Measurements from ENCODE around the gene MAP2K3. TPM values are rescaled to one million over a fixed set of nuclear protein-coding genes. Genes with fewer than 3 reads are reported as not detected.
"Not testable (repeated sequence)": the region's sequence is repeated elsewhere in the genome, so short reads cannot be mapped to it uniquely, and the experiment has no call there.

MAP2K3 gene
- polyA plus RNA-seq, 2 of the 4 experiments (the other 2 are of a cell fraction), result 13.9 to 37.1 TPM

DNA sequence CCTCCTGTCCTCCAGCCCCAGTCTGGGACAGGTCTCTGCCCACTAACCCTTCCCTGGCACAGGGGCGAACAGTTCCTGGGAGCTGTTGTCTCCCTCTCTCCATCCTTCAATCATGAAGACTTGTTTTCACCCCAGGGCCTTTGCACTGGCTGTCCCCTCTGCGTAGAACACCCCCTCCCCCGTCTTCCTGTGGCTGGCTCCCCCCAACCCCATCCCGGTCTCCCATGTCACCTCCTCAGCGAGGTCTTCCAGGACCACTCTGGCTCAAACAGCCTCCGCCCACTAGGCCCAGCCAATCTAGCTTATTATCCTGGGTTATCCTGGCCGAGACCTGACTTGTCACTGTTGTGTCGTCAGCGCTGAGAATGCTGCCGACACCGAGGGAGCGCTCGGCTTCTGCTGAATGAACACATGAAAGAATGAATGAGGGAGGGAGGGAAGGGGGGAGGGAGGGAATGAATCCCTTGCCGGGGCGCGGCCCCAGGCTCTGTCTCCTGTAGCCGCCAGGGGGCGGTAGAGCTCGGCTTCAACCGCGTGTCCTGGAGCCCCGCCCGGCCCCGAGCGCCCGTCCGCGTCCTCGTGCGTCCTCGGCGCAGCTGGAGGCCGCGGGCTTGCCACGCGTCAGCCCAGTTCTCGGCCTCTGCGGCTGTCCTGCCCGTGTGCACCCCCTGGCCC, 31.8 kb downstream of the MAP2K3 start:
- CTCF ChIA-PET, result interaction anchor here (1.5 kb wide), 1 partner anchor 197 kb away, joined by 4 read pairs; no protein-coding TSS in a partner anchor
- H3K9me3 ChIP-seq; FAIRE-seq; POLR2A ChIA-PET; H3K4me3 ChIP-seq; DNase-seq (ENCODE audit: low read depth in 1 of 2, low spot score in 1 of 2): not testable (repeated sequence)
- Histone ChIP-seq H3K4me2 (peak overlapping the region; percentile 49), H3K4me1 (peaks cover 23% of the 10 kb centered on the region), H3K27ac (peak overlapping the region; percentile 42 to 77; a peak in 4 of 6 replicates)
- WGBS (ENCODE audit: missing lambda C conversion rate), result 58% methylated on average over 4 of the region's 39 CpGs
- TF ChIP-seq, protein P1, sequence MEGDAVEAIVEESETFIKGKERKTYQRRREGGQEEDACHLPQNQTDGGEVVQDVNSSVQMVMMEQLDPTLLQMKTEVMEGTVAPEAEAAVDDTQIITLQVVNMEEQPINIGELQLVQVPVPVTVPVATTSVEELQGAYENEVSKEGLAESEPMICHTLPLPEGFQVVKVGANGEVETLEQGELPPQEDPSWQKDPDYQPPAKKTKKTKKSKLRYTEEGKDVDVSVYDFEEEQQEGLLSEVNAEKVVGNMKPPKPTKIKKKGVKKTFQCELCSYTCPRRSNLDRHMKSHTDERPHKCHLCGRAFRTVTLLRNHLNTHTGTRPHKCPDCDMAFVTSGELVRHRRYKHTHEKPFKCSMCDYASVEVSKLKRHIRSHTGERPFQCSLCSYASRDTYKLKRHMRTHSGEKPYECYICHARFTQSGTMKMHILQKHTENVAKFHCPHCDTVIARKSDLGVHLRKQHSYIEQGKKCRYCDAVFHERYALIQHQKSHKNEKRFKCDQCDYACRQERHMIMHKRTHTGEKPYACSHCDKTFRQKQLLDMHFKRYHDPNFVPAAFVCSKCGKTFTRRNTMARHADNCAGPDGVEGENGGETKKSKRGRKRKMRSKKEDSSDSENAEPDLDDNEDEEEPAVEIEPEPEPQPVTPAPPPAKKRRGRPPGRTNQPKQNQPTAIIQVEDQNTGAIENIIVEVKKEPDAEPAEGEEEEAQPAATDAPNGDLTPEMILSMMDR (IDR thresholded peaks at IDR 0.05), result 0 out of 3 replicates have a peak, but pooled peaks have one; percentile 18
- peak; percentile 54 to 81 for ATAC-seq

DNA sequence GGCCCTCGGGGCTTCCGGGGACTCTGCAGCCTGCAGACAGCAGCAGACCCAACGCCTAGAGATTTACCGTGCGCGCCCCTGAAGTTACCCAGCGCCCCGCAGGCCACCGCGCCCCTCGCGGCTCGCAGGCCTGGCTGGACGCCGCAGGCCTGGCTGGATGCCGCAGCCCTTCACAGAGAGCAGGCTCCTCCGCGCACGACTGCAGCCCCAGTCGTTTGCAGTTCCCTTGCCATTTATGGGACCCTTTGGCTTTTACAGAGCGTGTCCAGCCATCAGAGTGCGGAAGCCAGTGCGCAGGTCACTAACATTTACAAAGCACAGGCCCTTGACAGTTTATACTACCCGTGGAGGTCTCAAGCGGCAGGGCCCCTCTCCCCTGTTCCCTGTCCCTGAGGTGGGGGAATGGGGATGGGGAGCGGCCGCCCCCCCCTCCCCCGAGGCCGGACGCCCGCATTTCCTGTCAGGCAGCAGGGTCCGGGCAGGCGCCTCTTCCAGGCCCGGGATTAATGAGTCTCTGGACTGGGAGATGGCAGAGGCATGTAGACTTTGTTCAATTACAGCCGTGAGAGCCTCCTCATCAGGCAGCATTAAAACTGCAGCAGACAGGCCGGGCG, 32.5 kb downstream of the MAP2K3 start:
- not testable (repeated sequence) for H3K9me3 ChIP-seq; DNase-seq (ENCODE audit: low read depth in 1 of 2, low spot score in 1 of 2); FAIRE-seq; H3K4me3 ChIP-seq
- Histone ChIP-seq H3K4me1 (peaks cover 23% of the 10 kb centered on the region), H3K4me2 (peak overlapping the region; percentile 49), H3K27ac (peak overlapping the region; percentile 42 to 77; a peak in 4 of 6 replicates)
- peak in 1 of 2 experiments; percentile 31; a peak in 2 of 6 replicates for ATAC-seq
- ChIA-PET POLR2A (interaction anchor here (0.7 kb wide), 1 partner anchor 80 kb away, joined by 4 read pairs; no protein-coding TSS in a partner anchor), CTCF (interaction anchor here (1.1 kb wide), 1 partner anchor 37 kb away, joined by 4 read pairs; no protein-coding TSS in a partner anchor)
- TF ChIP-seq, protein P1 (IDR thresholded peaks at IDR 0.05), result 0 out of 3 replicates have a peak, but pooled peaks have one; percentile 1
- TF ChIP-seq, protein P2, sequence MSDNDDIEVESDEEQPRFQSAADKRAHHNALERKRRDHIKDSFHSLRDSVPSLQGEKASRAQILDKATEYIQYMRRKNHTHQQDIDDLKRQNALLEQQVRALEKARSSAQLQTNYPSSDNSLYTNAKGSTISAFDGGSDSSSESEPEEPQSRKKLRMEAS (IDR thresholded peaks at IDR 0.05), result 0 out of 2 replicates have a peak, but pooled peaks have one; percentile 30
- WGBS (ENCODE audit: missing lambda C conversion rate), result 65% methylated on average over 20 of the region's 37 CpGs

DNA sequence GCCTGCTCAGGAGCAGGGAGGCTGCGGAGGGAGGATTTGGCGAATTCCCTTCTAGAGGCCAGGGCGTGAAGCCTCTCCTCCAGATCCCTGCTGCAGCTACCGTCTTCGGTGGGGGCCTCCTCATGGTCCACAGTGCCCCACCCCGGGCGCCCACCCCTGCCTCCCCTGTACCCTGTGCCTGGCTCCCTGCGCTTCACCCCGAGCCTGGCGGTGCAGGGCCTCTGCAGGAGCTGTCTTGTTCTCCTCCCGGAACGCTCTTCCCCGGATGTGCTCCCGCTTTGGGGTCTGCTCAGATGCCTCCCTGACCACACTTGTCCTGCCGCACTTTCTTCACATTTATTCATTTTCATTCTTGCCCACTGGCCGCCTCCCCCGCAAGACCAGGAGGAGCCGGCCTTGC, 33.3 kb downstream of the MAP2K3 start:
- FAIRE-seq, ATAC-seq: not testable (repeated sequence)
- POLR2A ChIA-PET, result interaction anchor here (0.7 kb wide), 2 partner anchors 42 to 81 kb away, joined by 4 to 5 read pairs; no protein-coding TSS in a partner anchor

DNA sequence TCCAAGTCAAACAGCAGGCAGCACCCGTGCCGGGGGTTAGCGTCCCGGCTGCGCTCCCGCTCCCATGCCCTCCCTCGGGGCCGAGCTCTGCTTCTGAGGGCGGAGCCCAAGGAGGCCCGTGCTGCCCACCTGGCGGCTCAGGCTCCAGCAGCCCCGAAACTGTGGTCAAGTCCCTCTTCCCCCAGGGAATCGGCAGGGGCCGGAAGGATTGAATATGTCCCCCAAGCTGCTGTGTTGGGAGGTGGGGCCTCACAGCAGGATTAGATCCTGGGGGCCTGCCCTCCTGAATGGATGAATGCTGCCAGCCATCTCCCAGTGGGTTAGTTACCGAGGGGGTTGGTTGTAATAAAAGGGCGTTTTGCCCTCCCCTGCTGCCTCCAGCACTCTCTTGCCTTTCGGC, 33.9 kb downstream of the MAP2K3 start:
- WGBS (ENCODE audit: missing lambda C conversion rate), result 77% methylated on average over 5 of the region's 17 CpGs
- no peak for FAIRE-seq
- H3K9me3 ChIP-seq, result no peaks in the 10 kb centered on the region
- no peak overlapping the region for H3K27ac ChIP-seq
- peaks cover 19% of the 10 kb centered on the region for H3K4me1 ChIP-seq
- H3K4me3 ChIP-seq, result no peak overlapping the region
- DNase-seq (ENCODE audit: low read depth in 1 of 2, low spot score in 1 of 2), result no peak
- ChIA-PET POLR2A (no interaction called here), CTCF (interaction anchor here (1.1 to 2.0 kb wide), 4 partner anchors 23 to 39 kb away, joined by 3 to 10 read pairs (median 4); no protein-coding TSS in a partner anchor)
- no peak overlapping the region for H3K4me2 ChIP-seq
- ATAC-seq, result no peak
- no peak for TF ChIP-seq FOSB (CRISPR knock-in tag; IDR thresholded peaks at IDR 0.05)
- TF ChIP-seq ZSCAN20 (CRISPR knock-in tag; IDR thresholded peaks at IDR 0.05), result no peak
- no peak for TF ChIP-seq CHD4 (IDR thresholded peaks at IDR 0.05; ENCODE audit: borderline replicate concordance)
- TF ChIP-seq, protein P3, sequence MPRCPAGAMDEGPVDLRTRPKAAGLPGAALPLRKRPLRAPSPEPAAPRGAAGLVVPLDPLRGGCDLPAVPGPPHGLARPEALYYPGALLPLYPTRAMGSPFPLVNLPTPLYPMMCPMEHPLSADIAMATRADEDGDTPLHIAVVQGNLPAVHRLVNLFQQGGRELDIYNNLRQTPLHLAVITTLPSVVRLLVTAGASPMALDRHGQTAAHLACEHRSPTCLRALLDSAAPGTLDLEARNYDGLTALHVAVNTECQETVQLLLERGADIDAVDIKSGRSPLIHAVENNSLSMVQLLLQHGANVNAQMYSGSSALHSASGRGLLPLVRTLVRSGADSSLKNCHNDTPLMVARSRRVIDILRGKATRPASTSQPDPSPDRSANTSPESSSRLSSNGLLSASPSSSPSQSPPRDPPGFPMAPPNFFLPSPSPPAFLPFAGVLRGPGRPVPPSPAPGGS (IDR thresholded peaks at IDR 0.05), result no peak
- TF ChIP-seq, protein P4, sequence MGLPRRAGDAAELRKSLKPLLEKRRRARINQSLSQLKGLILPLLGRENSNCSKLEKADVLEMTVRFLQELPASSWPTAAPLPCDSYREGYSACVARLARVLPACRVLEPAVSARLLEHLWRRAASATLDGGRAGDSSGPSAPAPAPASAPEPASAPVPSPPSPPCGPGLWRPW (IDR thresholded peaks at IDR 0.05), result no peak
- TF ChIP-seq RFX5 (IDR thresholded peaks at IDR 0.05), result no peak

More for the DNA sequence above, 33.3 kb downstream of the MAP2K3 start:
- CTCF ChIA-PET, result interaction anchor here (1.1 to 1.6 kb wide), 3 partner anchors 22 to 38 kb away, joined by 3 to 4 read pairs (median 3); no protein-coding TSS in a partner anchor
- 87% methylated on average over 18 of the region's 18 CpGs for WGBS (ENCODE audit: missing lambda C conversion rate)
- DNase-seq (ENCODE audit: low read depth in 1 of 2, low spot score in 1 of 2); H3K4me3 ChIP-seq; H3K27ac ChIP-seq; H3K4me2 ChIP-seq; H3K9me3 ChIP-seq: not testable (repeated sequence)
- H3K4me1 ChIP-seq, result peaks cover 23% of the 10 kb centered on the region

DNA sequence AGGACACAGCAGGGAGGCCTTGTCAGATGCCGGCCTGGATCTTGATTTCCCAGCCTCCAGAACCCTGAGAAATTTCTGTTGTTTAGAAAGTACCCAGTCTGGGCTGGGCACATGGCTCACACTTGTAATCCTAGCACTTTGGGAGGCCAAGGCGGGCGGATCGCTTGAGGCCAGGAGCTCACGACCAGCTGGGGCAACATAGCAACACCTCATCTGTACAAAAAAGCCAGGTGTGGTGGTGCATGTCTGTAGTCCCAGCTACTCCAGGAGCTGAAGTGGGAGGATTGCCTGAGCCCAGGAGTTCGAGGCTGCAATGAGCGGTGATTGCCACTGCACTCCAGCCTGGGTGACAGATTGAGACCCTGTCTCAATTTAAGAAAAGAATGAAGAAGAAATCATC, 34.3 kb downstream of the MAP2K3 start:
- H3K4me2 ChIP-seq; H3K9me3 ChIP-seq; POLR2A ChIA-PET; H3K27ac ChIP-seq; H3K4me3 ChIP-seq; DNase-seq (ENCODE audit: low read depth in 1 of 2, low spot score in 1 of 2); FAIRE-seq; ATAC-seq: not testable (repeated sequence)
- WGBS (ENCODE audit: missing lambda C conversion rate), result 83% methylated on average over 7 of the region's 7 CpGs
- CTCF ChIA-PET, result interaction anchor here (0.7 to 2.0 kb wide), 4 partner anchors 23 to 194 kb away, joined by 3 to 10 read pairs (median 4); no protein-coding TSS in a partner anchor
- H3K4me1 ChIP-seq, result peaks cover 19% of the 10 kb centered on the region
